ENCODE results near the gene FUCA1. TPM values are rescaled to one million over a fixed set of nuclear protein-coding genes. Genes with fewer than 3 reads are reported as not detected.

Gene FUCA1
- total RNA-seq, 1 donor = 7.8 TPM

- H3K4me3 ChIP-seq (ENCODE audit: low read depth, low read length) = no peak overlapping the region
- TF ChIP-seq, protein P1, sequence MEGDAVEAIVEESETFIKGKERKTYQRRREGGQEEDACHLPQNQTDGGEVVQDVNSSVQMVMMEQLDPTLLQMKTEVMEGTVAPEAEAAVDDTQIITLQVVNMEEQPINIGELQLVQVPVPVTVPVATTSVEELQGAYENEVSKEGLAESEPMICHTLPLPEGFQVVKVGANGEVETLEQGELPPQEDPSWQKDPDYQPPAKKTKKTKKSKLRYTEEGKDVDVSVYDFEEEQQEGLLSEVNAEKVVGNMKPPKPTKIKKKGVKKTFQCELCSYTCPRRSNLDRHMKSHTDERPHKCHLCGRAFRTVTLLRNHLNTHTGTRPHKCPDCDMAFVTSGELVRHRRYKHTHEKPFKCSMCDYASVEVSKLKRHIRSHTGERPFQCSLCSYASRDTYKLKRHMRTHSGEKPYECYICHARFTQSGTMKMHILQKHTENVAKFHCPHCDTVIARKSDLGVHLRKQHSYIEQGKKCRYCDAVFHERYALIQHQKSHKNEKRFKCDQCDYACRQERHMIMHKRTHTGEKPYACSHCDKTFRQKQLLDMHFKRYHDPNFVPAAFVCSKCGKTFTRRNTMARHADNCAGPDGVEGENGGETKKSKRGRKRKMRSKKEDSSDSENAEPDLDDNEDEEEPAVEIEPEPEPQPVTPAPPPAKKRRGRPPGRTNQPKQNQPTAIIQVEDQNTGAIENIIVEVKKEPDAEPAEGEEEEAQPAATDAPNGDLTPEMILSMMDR (IDR thresholded peaks at IDR 0.05; ENCODE audit: insufficient read depth, low read depth, low read length) = no peak
- no peak for DNase-seq (ENCODE audit: low read depth)
These were observed 7.3 kb upstream of the FUCA1 start for GRCh38 chr1:23875382-23875781.

DNA sequence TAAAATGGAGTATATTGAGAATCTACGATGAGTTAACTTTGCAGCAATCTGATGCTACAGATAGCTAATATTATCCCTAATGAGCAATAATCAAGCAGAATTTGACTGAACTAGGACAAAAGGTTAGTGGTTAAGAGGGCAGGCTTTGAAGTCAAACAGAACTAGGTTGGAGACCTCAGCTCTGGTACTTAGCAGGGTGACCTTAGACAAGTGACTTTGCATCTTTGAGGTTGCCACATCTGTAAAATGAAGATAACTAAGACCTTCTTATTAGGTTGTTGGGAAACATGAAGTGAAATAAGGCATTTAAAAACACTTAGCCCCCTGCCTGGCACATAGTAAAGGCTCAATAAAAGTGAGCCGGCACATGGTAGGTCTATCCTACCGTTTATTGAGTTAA, 4.3 kb upstream of the FUCA1 start:
- H3K4me3 ChIP-seq (ENCODE audit: low read depth, low read length) = no peak overlapping the region
- DNase-seq (ENCODE audit: low read depth) = no peak
- TF ChIP-seq, protein P1 (IDR thresholded peaks at IDR 0.05; ENCODE audit: insufficient read depth, low read depth, low read length) = no peak

GRCh38 chr1:23869051-23869450, 961 bp upstream of the FUCA1 start:
- H3K4me3 ChIP-seq (ENCODE audit: low read depth, low read length) = peak overlapping the region; percentile 68
- TF ChIP-seq, protein P1 (IDR thresholded peaks at IDR 0.05; ENCODE audit: insufficient read depth, low read depth, low read length) = no peak
- no peak for DNase-seq (ENCODE audit: low read depth)

GRCh38 chr1:23868557-23869016, 497 bp upstream of the FUCA1 start:
- peak overlapping the region; percentile 68 for H3K4me3 ChIP-seq (ENCODE audit: low read depth, low read length)
- no peak for DNase-seq (ENCODE audit: low read depth)
- TF ChIP-seq, protein P1 (IDR thresholded peaks at IDR 0.05; ENCODE audit: insufficient read depth, low read depth, low read length) = no peak

GRCh38 chr1:23867542-23867894, 572 bp downstream of the FUCA1 start:
- TF ChIP-seq, protein P1 (IDR thresholded peaks at IDR 0.05; ENCODE audit: insufficient read depth, low read depth, low read length) = no peak
- DNase-seq (ENCODE audit: low read depth) = no peak
- H3K4me3 ChIP-seq (ENCODE audit: low read depth, low read length) = peak overlapping the region; percentile 68

GRCh38 chr1:23865543-23865930, 2.6 kb downstream of the FUCA1 start:
- peak; percentile 11 for DNase-seq (ENCODE audit: low read depth)
- TF ChIP-seq, protein P1 (IDR thresholded peaks at IDR 0.05; ENCODE audit: insufficient read depth, low read depth, low read length) = no peak
- no peak overlapping the region for H3K4me3 ChIP-seq (ENCODE audit: low read depth, low read length)

DNA sequence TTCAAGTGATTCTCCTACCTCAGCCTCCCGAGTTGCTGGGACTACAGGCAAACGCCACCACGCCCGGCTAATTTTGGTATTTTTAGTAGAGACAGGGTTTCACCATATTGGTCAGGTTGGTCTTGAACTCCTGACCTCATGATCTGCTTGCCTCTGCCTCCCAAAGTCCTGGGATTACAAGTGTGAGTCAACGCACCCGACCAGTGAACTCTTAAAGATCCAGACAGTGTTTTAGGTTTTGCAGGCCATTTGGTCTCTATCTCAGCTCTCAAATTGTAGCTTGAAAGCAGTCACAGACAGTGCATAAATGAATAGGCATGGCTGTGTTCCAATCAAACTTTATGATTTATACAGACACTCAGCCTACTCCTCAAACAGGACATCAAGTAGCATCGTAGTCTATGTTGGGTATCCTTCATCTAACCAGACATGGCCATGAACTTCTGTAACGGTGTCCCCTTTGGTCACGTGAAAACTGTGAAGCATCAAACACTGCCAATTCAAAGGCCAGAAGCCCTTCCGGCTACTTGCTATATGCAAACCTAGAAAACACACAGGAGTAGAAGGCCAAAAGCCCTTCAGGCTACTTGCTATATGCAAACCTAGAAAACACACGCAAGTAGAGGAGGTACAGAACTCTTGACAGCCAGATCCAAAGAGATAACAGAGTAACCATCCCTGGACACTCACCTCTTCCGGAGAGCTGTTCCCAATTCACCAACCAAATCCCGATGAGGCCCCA, 3.1 kb downstream of the FUCA1 start:
- H3K4me3 ChIP-seq (ENCODE audit: low read depth, low read length) = no peak overlapping the region
- TF ChIP-seq, protein P1 (IDR thresholded peaks at IDR 0.05; ENCODE audit: insufficient read depth, low read depth, low read length) = no peak
- DNase-seq (ENCODE audit: low read depth) = no peak
